ENCODE results near the gene PITPNB.

Gene PITPNB

GRCh38 chr22:27827604-27828587, 91.2 kb downstream of the PITPNB start:
- no peak for DNase-seq

- DNase-seq = no peak
Measured at GRCh38 chr22:27825174-27825573, 93.9 kb downstream of the PITPNB start.

- no peak for DNase-seq
Measured at GRCh38 chr22:27823221-27823620, 95.8 kb downstream of the PITPNB start.

- no peak for DNase-seq
Measured at GRCh38 chr22:27820896-27821866, 97.9 kb downstream of the PITPNB start.

GRCh38 chr22:27816552-27816951, 102.5 kb downstream of the PITPNB start:
- no peak for DNase-seq

- no peak for DNase-seq
Measured at GRCh38 chr22:27815826-27816530, 103.1 kb downstream of the PITPNB start.

- no peak for DNase-seq
Measured at GRCh38 chr22:27814993-27815392, 104.1 kb downstream of the PITPNB start.

- DNase-seq = no peak
Measured at GRCh38 chr22:27811778-27812177, 107.3 kb downstream of the PITPNB start.

GRCh38 chr22:27810609-27811151, 108.4 kb downstream of the PITPNB start:
- DNase-seq = peak; percentile 27 to 58

- DNase-seq = no peak
Measured at GRCh38 chr22:27809700-27810608, 109.1 kb downstream of the PITPNB start.

GRCh38 chr22:27809226-27809603, 109.8 kb downstream of the PITPNB start:
- peak; percentile 36 to 40 for DNase-seq

GRCh38 chr22:27808451-27809225, 110.4 kb downstream of the PITPNB start:
- no peak for DNase-seq

- no peak for DNase-seq
Measured at GRCh38 chr22:27805841-27806240, 113.2 kb downstream of the PITPNB start.

- peak; percentile 37 to 57 for DNase-seq
Measured at GRCh38 chr22:27804470-27805297, 114.4 kb downstream of the PITPNB start.

GRCh38 chr22:27803841-27804415, 115.1 kb downstream of the PITPNB start:
- DNase-seq = no peak

GRCh38 chr22:27802346-27803073, 116.5 kb downstream of the PITPNB start:
- DNase-seq = no peak

All from SHP77 (cell line).